Keratinocyte (primary cell): ENCODE results near the gene CRABP1.

ENCODE experiments used
- EZH2 ChIP-seq: IDR thresholded peaks from one replicate; pipeline ENCODE4 v1.6.1; 2012; ENCODE audit warnings: inconsistent platforms, mild to moderate bottlenecking, low read length, moderate library complexity
- TF ChIP-seq, protein P1 (sequence below), 3 experiments: IDR thresholded peaks in 1 of 3; conservative IDR thresholded peaks in 1 of 3; optimal IDR thresholded peaks in 1 of 3; 2 replicates in 2 of 3; 3 replicates in 1 of 3; pipeline versions ENCODE3 to v1.5.1; 2011; ENCODE audit warnings: low read length in 3 of 3, mild to moderate bottlenecking in 3 of 3, moderate library complexity in 2 of 3, control low read depth in 1 of 3, inconsistent platforms in 1 of 3; ENCODE audit not compliant: insufficient read depth in 2 of 3; ENCODE audit errors: extremely low read depth in 1 of 3

DNA sequence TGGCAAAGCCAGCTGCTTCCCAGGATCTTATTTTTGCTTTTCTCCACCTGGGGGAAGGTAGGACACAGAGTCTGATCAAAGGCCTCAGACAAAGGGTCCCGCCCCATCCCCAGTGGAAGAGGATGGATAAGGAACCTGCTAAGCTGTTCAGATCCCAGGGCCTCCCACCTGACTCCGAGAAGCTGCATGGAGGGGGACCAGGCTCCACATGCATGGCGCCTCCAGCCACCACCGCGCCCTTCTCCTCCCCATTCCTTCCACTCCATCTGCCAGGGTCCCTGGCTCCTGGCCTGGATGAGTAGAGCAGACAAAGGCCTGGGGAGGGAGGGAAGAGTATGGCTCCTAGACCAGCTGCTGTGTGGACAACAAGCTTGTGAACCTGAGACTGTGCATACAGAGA is 20.0 kb upstream of the CRABP1 start:
- no peak for TF ChIP-seq EZH2
- TF ChIP-seq, protein P1, sequence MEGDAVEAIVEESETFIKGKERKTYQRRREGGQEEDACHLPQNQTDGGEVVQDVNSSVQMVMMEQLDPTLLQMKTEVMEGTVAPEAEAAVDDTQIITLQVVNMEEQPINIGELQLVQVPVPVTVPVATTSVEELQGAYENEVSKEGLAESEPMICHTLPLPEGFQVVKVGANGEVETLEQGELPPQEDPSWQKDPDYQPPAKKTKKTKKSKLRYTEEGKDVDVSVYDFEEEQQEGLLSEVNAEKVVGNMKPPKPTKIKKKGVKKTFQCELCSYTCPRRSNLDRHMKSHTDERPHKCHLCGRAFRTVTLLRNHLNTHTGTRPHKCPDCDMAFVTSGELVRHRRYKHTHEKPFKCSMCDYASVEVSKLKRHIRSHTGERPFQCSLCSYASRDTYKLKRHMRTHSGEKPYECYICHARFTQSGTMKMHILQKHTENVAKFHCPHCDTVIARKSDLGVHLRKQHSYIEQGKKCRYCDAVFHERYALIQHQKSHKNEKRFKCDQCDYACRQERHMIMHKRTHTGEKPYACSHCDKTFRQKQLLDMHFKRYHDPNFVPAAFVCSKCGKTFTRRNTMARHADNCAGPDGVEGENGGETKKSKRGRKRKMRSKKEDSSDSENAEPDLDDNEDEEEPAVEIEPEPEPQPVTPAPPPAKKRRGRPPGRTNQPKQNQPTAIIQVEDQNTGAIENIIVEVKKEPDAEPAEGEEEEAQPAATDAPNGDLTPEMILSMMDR (optimal IDR thresholded peaks at IDR 0.05 in 1 of 3, IDR thresholded peaks at IDR 0.05 in 1 of 3, conservative IDR thresholded peaks at IDR 0.05 in 1 of 3; ENCODE audit: extremely low read depth in 1 of 3, insufficient read depth in 2 of 3, low read length in 3 of 3), result no peak
